IPS-NIHi7 (cell line): ENCODE measurements around the gene RGS7.
"Not testable (repeated sequence)": the region's sequence is repeated elsewhere in the genome, so short reads cannot be mapped to it uniquely, and the experiment has no call there.

Source experiments
- DNase-seq: peaks from one replicate; pipeline ENCODE4 v3.0.0; 2012; ENCODE audit warnings: mixed read lengths; ENCODE audit errors: extremely low spot score

RGS7 gene

DNA sequence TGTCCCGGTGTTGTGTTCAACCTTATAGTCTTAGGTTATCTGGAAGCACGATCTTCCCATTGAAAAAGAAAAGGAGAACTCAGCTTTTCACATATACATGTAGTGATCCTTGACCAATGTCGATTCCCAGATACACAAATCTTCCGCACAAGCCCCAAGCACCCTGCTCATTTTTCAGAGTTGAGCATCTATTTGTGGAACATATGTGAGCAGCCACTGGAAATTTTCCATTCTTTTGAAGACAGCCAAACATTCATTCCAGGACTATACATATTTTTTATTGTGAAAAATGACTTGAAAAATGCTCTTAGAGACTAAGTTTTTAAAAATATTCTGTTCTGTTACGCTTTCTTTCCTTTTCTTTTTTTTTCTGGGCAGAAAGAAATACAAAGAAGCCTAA lies 371.9 kb downstream of the RGS7 start:
- no peak for DNase-seq

DNA sequence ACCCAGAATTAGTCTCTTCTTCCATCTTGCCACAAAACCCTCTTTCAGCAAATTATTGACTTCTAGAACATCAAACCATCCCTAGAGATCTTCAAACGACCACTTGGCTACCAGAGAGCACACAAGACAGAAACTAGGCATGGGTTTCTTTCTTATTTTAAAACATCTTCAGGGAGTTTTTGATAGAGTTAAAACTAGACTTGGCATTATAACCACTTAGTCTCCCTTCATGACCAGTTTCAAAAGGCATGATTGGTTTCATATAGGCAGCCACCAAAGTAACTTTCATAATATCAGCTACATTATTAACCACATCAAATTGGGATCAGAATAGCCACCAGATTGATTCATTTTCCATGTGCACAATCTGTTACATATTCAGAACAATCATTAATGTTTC lies 376.7 kb downstream of the RGS7 start:
- no peak for DNase-seq

DNA sequence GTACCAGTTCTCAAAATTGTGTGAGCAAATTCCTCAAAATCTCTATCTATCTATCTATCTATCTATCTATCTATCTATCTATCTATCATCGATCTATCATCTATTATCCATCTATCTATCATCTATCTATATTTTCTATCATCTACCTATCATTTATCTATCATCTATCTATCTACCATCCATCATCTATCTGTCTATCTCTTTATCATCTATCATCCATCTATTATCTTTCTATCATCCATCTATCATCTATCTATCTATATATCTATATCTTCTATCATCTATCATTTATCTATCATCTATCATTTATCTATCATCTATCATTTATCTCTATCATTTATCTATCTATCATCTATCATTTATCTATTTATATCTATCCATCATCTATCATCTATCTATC lies 380.3 kb downstream of the RGS7 start:
- DNase-seq = no peak

DNA sequence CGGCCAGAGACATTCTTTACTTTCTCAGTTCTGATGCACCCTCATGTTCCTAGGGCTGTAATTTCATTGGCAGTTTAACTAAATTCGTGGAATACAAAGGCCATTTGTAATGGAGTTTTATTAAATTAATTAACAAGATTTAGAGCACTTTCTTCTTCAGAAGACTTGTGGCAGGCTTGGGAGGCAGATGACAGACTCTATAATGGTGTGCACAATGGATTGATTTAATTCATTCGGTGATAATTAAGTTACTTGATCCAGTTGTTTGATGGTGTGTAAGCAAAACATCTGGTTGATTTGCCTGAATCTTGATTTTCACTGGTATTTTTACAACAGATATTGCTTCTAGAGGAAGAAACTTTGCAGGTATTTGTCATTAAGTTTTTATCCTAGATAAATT lies 383.1 kb downstream of the RGS7 start:
- DNase-seq = no peak

DNA sequence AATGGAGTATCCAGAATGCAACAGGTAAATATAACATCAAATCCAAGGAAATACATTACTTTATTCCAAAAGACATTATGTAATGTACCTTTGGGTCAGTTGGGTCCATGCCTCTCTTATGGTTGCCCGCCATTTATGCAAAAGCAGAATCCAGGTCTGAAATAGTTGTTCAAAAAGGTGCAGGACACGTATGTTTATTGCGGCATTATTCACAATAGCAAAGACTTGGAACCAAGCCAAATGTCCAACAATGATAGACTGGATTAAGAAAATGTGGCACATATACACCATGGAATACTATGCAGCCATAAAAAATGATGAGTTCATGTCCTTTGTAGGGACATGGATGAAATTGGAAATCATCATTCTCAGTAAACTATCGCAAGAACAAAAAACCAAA lies 384.9 kb downstream of the RGS7 start:
- DNase-seq = not testable (repeated sequence)

DNA sequence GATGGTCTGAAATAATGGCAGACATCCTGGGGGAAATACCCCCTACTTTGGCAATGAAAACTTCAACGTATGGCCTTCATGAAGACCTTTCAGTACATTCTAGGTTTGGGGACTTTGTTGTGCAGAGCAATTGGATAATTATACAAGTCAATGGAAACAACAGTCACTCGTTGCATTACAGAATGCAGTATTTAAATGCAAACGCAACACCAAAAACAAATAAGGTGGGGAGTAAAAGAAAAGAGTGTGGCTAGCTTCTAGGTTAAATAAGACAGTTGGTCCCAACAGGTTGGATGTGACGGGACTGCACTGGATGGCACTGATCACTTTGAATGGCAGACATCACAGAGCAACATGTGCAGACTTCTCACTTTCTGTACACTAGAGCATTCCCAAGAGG lies 386.8 kb downstream of the RGS7 start:
- no peak for DNase-seq

DNA sequence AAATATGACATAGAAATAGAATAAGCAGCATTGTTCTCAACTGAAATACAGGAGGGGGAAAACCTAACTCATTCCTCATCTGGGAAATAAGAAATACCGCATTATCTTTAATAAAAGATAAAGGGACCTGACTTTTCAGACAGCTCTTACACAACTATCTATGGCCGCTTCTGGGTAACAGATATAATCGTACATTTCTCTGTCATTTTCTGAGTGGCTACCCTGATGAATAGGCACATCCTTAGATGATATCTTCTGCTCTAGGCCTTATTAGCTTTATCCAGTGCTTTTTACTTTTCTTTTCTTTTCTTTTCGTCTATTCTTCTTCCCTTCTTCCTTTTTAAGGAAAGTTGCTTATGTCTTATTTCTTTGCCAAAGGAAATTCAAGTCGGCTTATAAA lies 388.1 kb downstream of the RGS7 start:
- DNase-seq = no peak

DNA sequence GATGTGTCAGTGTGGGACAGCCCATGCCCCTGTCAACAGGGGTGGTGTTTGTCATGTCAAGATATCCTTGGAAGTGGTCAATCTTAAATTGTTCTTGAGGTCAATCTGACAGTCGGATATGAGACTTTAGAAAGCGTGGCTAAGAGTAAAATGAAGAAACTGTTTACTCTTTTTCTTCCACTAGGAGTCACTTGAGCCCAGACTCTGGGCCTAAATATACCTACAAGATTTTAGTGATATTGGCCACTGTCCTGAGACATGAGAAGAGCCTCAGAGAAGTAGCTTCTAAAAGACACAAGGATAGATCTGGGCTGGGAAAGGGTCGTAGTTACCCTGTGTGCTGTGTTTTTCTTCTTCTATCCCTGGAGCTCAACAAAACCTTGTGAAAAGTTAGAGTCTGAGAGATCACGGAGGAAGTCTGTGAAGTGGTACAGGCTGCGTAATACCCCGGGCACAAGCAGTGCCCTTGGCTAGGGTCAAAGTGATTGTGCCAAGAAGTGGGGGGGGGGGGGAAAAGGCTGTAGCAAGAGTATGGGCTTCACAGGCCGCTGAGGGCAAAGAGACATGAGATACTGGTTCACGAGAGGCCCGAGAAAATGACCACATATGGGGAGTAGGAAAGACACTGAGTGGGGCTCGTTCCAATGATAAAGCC lies 389.8 kb downstream of the RGS7 start:
- peak; percentile 49 for DNase-seq

DNA sequence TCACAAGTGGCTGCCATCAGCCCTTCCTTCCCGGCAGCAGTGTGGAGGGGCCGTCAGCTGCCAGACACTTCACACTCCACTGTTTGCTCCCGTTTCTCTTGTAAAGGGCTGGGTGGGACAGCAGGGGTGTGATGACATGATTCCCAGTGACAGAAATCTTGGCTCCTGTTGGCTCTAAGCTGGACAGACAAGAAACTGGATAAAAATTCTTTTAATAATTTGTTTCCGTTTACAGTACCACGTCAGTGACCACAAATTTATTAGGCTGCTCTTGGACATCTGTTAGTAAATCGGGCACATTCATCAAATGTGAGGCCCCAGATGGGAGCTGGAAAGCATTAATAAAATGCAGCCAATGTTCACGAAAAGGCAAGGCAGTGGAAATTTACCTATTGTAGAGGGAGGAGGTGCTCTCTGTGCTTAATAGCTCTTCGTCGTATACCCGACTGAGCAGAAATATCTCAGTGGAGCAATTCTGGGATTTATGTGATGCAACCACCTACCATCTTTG lies 391.4 kb downstream of the RGS7 start:
- DNase-seq = peak; percentile 15

DNA sequence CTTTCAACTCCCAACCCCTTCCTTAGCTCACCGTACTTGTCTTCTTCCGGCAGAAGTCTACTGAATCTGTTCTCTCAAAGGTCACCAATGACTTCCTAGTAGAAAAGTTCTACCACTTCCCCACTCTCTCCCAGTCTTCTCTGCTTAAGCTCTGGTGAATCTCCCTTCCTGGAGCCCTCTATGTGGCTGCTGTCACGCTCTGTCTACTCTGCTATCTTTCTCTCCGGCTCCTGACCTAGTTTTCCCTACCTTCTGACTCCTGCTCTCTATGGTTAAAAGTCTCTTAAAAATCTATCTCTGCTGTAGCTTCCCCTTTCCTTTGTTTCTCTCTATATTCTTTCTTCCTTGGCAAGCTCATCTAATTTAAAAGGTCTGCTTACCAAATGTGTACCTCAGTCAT lies 394.9 kb downstream of the RGS7 start:
- DNase-seq = no peak

DNA sequence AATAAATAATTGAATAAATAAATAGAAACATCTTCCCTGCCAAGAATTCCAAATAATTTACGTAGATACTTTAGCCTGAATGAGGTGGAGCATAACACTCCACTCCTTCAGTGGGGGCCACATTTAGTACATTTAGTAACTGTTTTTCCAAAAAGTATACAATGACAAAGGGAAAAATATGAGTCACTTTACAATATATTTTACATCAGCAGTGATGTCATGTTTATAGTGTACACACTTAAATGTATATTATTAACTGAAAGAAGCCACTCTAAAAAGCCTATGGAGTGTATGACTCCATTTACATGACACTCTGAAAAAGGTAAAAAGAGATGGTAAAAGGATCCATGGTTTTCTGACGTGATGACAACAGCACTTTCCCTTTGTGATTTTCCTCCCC lies 400.6 kb downstream of the RGS7 start:
- no peak for DNase-seq

DNA sequence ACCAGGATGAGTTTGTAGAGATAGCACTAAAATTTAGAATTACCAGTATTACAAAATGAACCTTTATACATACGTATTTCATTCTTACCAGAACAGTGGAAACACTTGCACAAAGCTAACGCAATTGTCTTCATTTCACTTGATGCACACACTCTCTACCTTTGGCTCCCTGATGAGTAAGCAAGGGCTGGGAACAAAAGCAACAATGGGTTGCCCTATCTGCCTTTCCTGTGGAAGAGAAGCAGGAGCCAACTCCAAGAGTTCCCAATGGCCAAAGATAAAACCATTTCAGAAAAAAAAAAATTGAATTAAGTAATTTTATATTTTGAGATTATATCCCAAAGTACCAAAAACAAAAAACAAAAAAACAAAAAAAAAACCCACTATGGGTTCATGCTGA lies 401.0 kb downstream of the RGS7 start:
- DNase-seq = peak; percentile 16

DNA sequence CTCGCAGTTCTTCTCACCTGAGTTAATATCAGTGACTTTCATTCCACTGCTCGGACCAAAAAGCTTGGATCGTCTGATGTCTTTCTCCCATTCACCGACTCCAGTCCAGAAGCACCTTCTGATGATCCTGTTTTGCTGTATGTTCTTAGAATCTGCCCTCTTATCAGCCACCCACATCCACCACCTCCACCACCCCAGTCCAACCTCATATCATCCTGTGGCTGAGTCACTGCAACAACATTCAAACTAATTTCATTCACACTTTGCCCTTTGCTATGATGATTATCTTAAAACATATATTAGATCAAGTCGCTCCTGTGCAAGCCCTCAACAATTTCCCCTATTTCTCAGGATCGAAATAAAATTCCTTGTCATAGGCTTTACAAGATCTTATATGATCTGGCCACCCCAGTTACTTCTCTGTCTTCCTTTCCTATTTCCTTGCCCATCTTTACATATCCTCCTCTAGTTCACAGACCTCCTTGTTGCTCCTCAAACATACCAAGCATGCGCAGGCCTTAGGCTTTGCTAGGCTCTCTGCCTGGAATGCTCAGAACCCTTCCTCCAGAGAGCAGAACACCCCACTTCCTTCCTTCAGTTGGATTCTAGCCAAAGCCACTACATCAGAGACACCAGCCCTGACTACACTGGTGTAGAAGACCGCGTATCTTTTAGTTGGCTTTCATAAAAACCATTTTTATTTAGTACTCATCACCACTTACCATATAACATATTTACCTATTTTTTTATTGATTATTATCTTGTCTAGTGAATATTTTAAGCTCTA lies 409.4 kb downstream of the RGS7 start:
- no peak for DNase-seq

DNA sequence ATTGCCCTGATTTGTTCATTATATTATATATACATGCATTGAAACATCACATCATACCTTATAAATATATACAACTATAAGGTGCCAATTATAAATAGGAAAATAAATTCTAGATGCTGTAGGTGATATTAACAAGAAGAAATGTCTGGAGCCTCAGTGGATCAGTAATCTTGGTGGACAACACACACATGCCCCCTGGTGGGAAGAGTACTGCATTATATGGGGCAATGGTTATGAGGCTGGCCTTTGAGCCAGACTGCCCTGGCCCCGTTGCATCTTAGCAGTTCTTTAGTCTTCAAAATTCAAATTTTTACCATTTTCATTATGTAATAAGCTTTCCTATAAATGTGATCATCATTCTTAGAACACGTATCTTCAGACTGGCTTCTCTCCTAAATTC lies 410.1 kb downstream of the RGS7 start:
- peak; percentile 41 for DNase-seq

DNA sequence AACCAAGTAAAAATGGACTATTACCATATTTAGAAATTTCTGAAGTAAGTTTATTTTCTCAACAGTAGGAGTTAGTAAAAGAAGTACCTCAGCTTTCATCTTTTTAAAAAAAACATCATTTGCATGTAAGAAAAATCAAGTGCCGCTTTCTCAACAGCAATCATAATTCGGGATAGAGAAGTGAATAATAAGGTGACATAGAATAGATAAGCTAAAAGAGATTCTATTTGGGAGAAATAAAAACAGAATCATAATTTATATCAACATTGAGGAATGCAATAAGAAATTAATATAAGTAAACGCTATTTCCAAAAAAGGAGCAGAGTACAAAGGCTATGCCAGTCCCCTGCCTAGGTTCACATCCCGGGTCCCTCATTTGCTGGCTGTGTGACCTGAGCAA lies 414.1 kb downstream of the RGS7 start:
- DNase-seq = no peak

DNA sequence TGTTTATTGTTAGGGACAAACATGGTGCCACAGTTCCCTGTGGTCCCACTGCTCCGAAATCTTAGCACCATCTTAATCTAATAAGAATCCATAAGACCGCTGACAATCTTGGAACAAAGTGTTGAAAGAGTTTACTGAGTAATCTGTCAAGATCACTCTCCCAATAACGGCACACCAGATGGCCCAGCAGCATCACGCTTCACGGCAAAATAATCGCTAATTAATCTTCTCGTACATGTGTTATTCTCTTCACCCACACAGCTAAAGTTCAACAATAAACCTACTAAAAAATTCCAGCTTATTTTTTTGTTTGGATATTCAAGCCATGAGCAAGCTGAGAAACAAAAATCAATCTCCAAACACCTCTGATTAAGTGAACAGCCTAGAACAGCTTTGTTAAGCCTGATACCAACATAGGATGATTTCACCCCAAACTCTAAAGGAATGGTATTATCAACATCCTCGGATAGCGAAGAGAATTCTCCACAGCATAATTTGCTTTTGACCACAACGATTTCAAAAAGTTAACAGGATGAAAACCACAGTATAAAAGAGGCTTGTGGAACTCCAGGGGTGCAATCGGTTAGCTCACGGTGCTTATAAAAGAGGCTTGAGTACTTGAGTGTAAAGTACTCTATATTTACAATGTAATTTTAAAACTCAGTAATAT lies 415.2 kb downstream of the RGS7 start:
- DNase-seq = no peak

DNA sequence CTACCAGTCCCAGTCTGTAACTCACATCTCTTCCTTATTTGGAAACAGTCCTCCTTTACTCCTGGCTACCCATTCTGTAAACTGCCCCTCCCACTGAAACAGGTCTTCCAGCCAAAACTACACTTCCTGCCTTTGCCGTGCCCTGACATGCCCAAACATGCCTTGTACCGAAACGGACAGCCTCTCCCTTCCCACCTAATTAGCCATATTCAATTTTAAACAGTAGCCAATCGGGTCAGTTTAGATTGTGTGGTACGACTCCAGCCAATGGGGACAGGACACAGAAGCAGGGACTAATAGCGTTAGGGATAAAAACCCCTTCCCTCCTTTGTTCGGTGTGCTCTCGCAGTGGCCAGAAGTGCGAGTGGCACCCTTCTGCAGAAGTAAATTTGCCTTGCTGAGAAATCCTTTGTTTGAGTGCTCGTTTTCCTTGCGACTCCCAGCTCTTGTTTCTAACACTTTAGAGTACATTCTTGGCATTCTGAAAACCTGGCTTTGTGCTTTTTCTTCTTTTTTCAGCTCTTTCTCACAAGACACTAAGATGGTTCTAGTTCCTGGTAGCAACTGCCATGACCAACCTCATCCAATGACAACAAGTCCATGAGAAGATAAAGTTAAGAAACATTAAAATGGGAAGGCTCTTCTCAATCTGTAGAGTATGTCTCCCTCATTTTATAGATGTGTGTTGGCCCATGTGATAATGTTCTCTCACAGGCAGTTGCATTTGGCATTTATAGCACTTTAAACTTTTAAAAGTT lies 419.9 kb downstream of the RGS7 start:
- no peak for DNase-seq

DNA sequence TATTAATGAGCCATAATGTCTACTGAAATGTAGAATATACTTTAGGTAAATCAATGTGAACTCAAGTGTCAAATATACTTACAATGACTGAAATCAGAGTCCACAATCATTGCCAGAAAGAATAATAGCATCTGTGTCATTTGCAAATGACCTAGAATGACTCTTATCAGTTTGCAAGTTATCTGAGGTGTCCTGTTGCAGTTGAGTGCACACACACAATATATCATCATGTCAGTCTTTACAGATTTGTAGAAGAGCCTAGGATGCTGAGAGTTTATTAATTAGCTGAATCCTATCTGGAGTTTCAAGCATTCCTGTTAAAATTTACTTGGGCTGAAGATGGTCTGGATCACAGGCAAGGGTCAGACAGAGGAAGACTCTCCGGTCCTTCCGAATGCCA lies 421.1 kb downstream of the RGS7 start:
- DNase-seq = no peak

DNA sequence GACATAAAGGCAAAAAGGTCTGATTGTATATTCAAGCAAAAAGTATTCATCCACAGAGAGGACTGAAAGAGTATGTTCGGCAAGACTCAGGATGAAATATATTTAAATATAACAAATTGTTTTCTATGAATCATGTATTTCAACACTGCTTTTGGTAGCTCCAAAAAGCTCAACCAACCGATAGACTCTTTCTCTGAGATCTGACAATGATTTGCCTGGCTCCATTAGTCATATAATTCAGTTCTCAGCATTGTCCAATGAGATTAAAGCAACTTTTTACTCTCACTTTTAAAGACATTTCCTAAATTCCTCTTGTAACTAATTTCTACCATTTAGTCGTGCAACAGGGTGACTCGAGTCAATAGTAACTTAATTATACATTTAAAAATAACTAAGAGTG lies 426.0 kb downstream of the RGS7 start:
- no peak for DNase-seq

DNA sequence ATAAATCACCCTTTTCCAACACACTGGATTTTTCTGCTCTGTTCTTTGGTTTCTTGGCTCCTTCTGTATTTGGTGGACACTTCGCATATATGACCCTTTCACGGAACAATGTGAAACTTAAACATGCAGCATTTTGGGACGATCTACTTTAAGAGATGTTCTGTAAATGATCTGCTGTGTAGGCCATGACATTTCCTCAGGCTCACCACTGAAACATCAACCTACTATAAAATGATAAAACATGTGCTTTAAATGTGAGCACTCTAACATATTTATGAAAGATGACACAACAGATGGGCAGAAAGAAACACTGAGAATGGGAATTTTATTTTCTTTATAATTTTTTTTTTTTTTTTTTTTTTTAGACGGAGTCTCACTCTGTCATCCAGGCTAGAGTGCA lies 428.7 kb downstream of the RGS7 start:
- no peak for DNase-seq

DNA sequence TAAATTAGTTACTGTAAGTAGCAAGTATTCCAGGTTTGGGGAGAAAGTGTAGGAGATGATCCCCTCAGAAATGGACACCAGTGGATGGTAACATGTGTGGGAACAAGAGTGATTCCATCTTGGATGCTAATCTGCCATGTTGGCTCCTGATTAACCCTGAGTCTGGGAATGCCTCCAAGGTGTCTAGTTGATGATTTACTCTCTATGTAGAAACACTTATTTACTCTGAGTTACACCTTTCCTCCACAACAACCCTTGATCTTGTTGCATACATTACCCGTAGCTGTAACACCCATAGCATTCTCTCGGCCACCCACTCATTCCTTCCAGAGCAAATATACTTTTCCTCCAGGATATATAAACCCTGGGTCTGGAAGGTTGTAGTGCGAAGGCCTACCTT lies 429.2 kb downstream of the RGS7 start:
- no peak for DNase-seq

DNA sequence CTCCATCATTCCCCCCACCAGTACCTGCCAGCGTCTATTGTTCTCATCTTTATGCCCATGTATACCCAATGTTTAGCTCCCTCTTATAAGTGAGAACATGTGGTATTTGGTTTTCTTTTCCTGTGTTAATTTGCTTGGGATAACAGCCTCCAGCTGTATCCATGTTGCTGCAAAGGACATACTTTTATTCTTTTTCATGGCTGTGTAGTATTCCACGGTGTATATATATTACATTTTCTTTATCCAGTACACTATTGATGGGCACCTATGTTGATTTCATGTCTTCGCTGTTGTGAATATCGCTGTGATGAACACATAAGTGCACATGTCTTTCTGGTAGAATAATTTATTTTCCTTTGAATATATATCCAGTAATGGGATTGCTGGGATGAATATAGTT lies 431.7 kb downstream of the RGS7 start:
- DNase-seq = no peak
